Astrocyte of the spinal cord (primary cell): ENCODE data around the gene IFFO2.

ENCODE experiments used
- DNase-seq: peaks from one replicate; pipeline ENCODE4 v3.0.0; 2011; ENCODE audit warnings: low read depth, low spot score
- H3K4me3 ChIP-seq: 2 replicates; pipeline ENCODE4 v1.5.1; 2011; ENCODE audit warnings: low read depth, mild to moderate bottlenecking, low read length, moderate library complexity
- CTCF ChIP-seq: IDR thresholded peaks from 2 replicates; pipeline ENCODE4 v1.5.1; 2012; ENCODE audit warnings: low read depth, mild to moderate bottlenecking, low read length, inconsistent platforms
- in situ Hi-C: cut with HindIII; loops from 2 replicates; pipeline ENCODE4 v1.10.0; 2017; ENCODE audit warnings: low sequenced_read_pairs

IFFO2 gene

GRCh38 chr1:18939398-18940302 is 16.8 kb downstream of the IFFO2 start:
- no peak overlapping the region for H3K4me3 ChIP-seq
- TF ChIP-seq CTCF = no peak
- in situ Hi-C loops = no loop called here
- no peak for DNase-seq

DNA sequence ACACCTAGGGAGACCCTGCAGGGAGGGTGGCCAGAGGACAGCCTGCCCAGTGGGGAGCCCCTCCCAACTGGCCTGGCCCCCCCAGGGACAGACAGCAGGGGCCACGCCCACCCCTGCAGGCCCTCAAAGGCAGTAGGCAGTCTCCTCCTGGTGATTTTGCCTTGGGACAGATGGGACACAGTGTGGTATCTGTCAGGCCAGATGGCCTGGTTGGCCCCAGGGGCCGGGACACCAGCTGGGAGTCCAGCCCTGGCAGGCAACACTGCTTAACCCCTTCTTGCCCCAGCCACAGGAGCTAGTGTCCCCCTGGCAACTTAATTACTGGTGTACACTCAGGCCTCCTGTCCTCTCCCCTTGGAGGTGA is 17.8 kb downstream of the IFFO2 start:
- no peak for DNase-seq
- H3K4me3 ChIP-seq = no peak overlapping the region
- in situ Hi-C loops = no loop called here
- TF ChIP-seq CTCF = no peak

- no peak overlapping the region for H3K4me3 ChIP-seq
- TF ChIP-seq CTCF = no peak
- DNase-seq = no peak
- in situ Hi-C loops = no loop called here
Measured at GRCh38 chr1:18938008-18938706, 18.3 kb downstream of the IFFO2 start.

GRCh38 chr1:18937539-18937938 is 18.9 kb downstream of the IFFO2 start:
- TF ChIP-seq CTCF = no peak
- H3K4me3 ChIP-seq = no peak overlapping the region
- no peak for DNase-seq
- in situ Hi-C loops = no loop called here

DNA sequence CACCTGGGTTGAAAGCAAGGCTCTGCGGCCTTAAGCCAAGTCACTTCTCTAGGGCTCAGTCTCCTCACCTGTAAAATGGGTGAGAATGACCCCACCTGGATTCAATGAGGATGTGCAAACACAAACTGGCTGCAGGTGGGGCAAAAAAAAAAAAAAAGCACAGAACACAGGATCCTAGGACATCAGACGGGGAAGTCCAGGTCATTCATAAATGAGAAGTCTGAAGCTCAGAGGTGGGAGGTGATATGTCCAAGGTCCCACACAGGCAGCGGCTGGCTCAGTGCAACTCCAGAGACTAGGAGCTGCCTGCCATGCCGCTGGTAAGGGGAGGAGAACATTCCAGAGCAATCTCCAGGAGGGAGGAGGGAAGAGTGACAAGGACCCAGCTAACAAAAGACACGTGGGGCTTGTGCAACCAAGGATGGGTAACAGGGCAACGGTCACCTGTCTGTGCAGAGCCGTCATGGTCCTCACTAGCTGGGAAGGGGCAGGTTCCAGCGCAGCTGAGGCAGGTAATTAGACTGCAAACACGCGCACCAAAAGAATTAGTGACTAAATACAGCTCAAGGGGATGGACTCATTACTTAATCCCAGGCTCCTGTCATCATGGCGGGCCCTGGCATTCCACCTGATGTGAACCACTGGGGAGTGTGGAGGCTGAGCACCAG is 19.5 kb downstream of the IFFO2 start:
- no peak overlapping the region for H3K4me3 ChIP-seq
- DNase-seq = no peak
- TF ChIP-seq CTCF = no peak
- in situ Hi-C loops = no loop called here

- no peak for TF ChIP-seq CTCF
- in situ Hi-C loops = no loop called here
- DNase-seq = no peak
- no peak overlapping the region for H3K4me3 ChIP-seq
Measured at GRCh38 chr1:18936471-18936813, 20.0 kb downstream of the IFFO2 start.
